A673 (cell line): ENCODE data around the gene OXT. TPM values are rescaled to one million over a fixed set of nuclear protein-coding genes. Genes with fewer than 3 reads are reported as not detected.

Source experiments
- BruUV-seq: library from RNA; stranded (reverse); fragments of 400-500 nt; replicated peaks from 2 replicates; lab custom pipeline; 2021; lab: Mats Ljungman, UMichigan
- CTCF ChIA-PET: fragments of 300-600 bp; sonication (Branson Sonifier 250); formaldehyde crosslinking; loops from one replicate; lab custom pipeline; 2022; ENCODE audit warnings: antibody characterized with exemption; lab: Charles Lee
- POLR2A ChIA-PET: fragments of 300-600 bp; sonication (Branson Sonifier 250); formaldehyde crosslinking; loops from one replicate; lab custom pipeline; 2022; ENCODE audit warnings: antibody characterized with exemption; ENCODE audit not compliant: low non-redundant PET; lab: Charles Lee
- DNase-seq: peaks from one replicate; pipeline ENCODE4 v3.0.0-alpha.2; 2015; ENCODE audit warnings: low spot score
- H3K27ac ChIP-seq: fragments of 200-600 bp; sonication (generic); 2 replicates; pipeline ENCODE4 v1.5.1; 2016; ENCODE audit warnings: mixed run types, low read depth, mild to moderate bottlenecking, mixed read lengths, antibody characterized with exemption, low read length; ENCODE audit not compliant: poor library complexity, severe bottlenecking
- H3K27me3 ChIP-seq: fragments of 200-600 bp; sonication (generic); replicated peaks from 2 replicates; pipeline ENCODE4 v1.6.1; 2017; ENCODE audit warnings: mixed run types, low read depth, mild to moderate bottlenecking, mixed read lengths, antibody characterized with exemption, low read length; ENCODE audit not compliant: insufficient read depth, poor library complexity
- H3K36me3 ChIP-seq: fragments of 200-600 bp; sonication (generic); 2 replicates; pipeline ENCODE4 v1.6.1; 2016; ENCODE audit warnings: mixed run types, mild to moderate bottlenecking, mixed read lengths, antibody characterized with exemption, low read length; ENCODE audit not compliant: insufficient read depth, poor library complexity, severe bottlenecking
- H3K4me1 ChIP-seq: fragments of 200-600 bp; sonication (generic); 2 replicates; pipeline ENCODE4 v1.6.1; 2017; ENCODE audit warnings: mixed run types, mild to moderate bottlenecking, mixed read lengths, antibody characterized with exemption, low read length; ENCODE audit not compliant: insufficient read depth, poor library complexity, severe bottlenecking
- H3K4me3 ChIP-seq: fragments of 200-600 bp; sonication (generic); 2 replicates; pipeline ENCODE4 v1.5.1; 2016; ENCODE audit warnings: low read depth, mixed run types, mild to moderate bottlenecking, mixed read lengths, low read length; ENCODE audit not compliant: poor library complexity, severe bottlenecking
- H3K9me3 ChIP-seq: fragments of 200-600 bp; sonication (generic); 2 replicates; pipeline ENCODE4 v1.6.1; 2016; ENCODE audit warnings: mixed run types, low read depth, mild to moderate bottlenecking, mixed read lengths, antibody characterized with exemption, low read length; ENCODE audit not compliant: poor library complexity, severe bottlenecking
- CTCF ChIP-seq: fragments of 300-800, 200-600 bp; sonication (generic); conservative IDR thresholded peaks from 2 replicates; pipeline ENCODE4 v1.5.1; 2017; ENCODE audit warnings: low read depth, mild to moderate bottlenecking, antibody characterized with exemption, low read length, moderate library complexity, mixed read lengths
- EZH2 ChIP-seq: fragments of 200-600 bp; sonication (generic); IDR thresholded peaks from 2 replicates; pipeline ENCODE4 v1.6.1; 2017; ENCODE audit warnings: borderline replicate concordance, low read depth, mild to moderate bottlenecking, mixed read lengths, antibody characterized with exemption, low read length; ENCODE audit not compliant: poor library complexity, severe bottlenecking
- intact Hi-C: fragments of 100-400 bp; cut with micrococcal nuclease; formaldehyde crosslinking; loops from one replicate; pipeline ENCODE4 v1.10.0; 2022; ENCODE audit not compliant: unreplicated experiment
- total RNA-seq: library from RNA; stranded (reverse); gene quantifications from 2 replicates; pipeline ENCODE4 v1.2.3, GENCODE V29; 2021

The OXT gene
- total RNA-seq, 1 experiment from 2014 or later: not detected

GRCh38 chr20:3040086-3040485, 31.3 kb upstream of the OXT start:
- intact Hi-C loops: no loop called here
- no peak overlapping the region for H3K4me3 ChIP-seq
- H3K36me3 ChIP-seq: peaks cover 28% of the 10 kb centered on the region
- no peak for DNase-seq
- ChIA-PET CTCF (no interaction called here), POLR2A (no interaction called here)
- H3K9me3 ChIP-seq: no peaks in the 10 kb centered on the region
- TF ChIP-seq CTCF (no peak), EZH2 (no peak)
- no TSS peak for BruUV-seq
- no peaks in the 10 kb centered on the region for H3K27me3 ChIP-seq
- no peak overlapping the region for H3K27ac ChIP-seq
- H3K4me1 ChIP-seq: no peaks in the 10 kb centered on the region

GRCh38 chr20:3041854-3042409, 29.5 kb upstream of the OXT start:
- H3K27me3 ChIP-seq: no peaks in the 10 kb centered on the region
- peak overlapping the region; percentile 29 for H3K27ac ChIP-seq
- ChIA-PET CTCF (no interaction called here), POLR2A (no interaction called here)
- H3K36me3 ChIP-seq: peaks cover 11% of the 10 kb centered on the region
- H3K9me3 ChIP-seq: no peaks in the 10 kb centered on the region
- TF ChIP-seq CTCF (no peak), EZH2 (no peak)
- BruUV-seq: no TSS peak
- intact Hi-C loops: no loop called here
- no peak overlapping the region for H3K4me3 ChIP-seq
- peaks cover under 1% of the 10 kb centered on the region for H3K4me1 ChIP-seq
- no peak for DNase-seq

DNA sequence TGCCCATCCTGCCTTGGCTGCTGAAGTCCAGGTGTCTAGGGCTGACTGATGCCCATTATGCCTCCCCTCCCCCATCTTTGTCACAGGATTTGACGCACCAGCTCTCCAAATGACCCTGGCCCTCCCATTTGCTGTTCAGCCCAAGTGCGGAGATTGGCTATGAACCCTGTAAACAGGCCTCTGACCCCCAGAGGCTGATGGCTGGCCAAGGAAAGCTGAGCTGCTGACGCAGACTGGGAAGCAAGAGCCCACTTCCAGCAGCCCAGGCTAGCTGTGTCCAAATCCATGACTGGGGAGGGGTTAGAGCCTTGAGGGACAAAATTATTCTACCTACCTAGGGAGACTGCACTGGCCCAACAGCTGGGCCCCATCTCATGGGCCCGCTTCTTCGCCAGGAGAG, 28.8 kb upstream of the OXT start:
- H3K9me3 ChIP-seq: no peaks in the 10 kb centered on the region
- no peak for DNase-seq
- BruUV-seq: no TSS peak
- peaks cover 2% of the 10 kb centered on the region for H3K4me1 ChIP-seq
- TF ChIP-seq EZH2 (no peak), CTCF (no peak)
- CTCF ChIA-PET: no interaction called here
- H3K36me3 ChIP-seq: peaks cover 10% of the 10 kb centered on the region
- no peaks in the 10 kb centered on the region for H3K27me3 ChIP-seq
- H3K27ac ChIP-seq: no peak overlapping the region
- POLR2A ChIA-PET: no interaction called here
- H3K4me3 ChIP-seq: no peak overlapping the region
- intact Hi-C loops: no loop called here
